ENCODE data around the gene NECTIN3.

The NECTIN3 gene

DNA sequence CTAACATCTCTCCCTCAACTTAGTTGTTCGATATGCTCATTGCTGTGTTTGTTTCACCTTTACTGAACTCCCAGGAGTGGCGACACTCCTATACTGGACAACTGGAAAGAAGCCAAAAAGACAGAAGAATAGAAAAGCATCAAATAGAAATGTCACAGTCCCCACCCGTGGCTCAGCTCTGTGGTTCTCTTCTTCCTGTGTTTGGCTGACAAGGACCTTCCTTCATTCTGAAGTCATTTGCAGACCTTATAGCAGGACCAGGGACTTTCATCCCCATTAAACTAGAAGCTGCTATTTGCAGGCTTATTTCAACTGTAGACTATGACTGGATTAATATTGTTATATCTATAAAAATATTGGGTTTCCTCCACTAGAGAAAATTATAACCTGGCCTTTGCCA is 125.9 kb downstream of the NECTIN3 start:
- DNase-seq (ENCODE audit: extremely low read depth in 1 of 2, low read depth in 1 of 2): no peak

DNA sequence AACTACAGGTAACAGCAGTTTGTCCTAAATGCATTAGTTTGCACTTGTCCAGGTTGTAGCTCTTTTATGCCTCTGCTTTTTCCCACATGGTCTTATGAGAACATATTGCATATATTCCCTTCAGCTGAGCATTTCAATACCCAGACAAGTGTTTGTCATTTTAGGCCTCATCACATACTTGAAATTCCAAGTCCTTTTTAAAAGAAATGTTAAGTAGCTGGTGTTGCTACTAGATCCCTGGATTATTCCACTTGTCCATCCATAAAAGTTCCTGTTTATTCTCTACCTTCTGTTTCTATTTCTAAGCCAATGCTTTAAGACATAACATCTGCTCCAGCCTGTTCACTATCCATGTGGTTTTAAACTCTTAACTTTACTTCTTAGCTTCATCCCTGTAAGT is 128.4 kb downstream of the NECTIN3 start:
- DNase-seq (ENCODE audit: extremely low read depth in 1 of 2, low read depth in 1 of 2): no peak

DNA sequence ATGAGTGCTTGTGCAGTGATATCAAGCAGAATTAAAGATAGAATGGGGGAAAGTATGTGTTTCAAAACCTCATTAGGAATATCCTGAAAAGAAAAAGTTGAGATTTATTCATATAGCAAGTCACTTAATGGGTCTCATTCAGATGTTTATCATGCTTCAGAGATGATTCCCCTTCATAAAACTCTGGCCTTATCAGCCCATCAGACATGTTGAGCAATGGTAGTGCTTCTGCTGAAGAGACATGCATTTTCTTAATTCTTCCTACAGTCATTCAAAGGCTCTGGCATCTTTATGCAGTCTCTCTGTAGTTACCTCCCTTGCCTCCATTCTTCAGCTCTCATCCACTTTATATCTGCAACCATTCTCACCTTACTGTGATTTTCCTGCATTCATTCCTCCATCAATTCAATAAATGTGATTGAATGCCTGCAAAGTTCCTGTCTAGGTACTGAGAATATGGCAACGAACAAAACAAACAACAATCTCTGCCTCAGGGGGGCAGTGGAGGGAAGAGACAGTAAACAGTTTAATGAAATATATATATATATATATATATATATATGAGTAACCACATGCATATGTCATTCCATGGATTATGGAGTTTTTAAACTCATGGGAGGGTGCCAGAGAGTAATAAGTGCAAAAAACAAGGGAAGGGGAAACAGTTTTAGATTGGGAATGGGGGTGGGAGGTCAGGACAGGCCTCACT is 138.5 kb downstream of the NECTIN3 start:
- no peak for DNase-seq (ENCODE audit: extremely low read depth in 1 of 2, low read depth in 1 of 2)

DNA sequence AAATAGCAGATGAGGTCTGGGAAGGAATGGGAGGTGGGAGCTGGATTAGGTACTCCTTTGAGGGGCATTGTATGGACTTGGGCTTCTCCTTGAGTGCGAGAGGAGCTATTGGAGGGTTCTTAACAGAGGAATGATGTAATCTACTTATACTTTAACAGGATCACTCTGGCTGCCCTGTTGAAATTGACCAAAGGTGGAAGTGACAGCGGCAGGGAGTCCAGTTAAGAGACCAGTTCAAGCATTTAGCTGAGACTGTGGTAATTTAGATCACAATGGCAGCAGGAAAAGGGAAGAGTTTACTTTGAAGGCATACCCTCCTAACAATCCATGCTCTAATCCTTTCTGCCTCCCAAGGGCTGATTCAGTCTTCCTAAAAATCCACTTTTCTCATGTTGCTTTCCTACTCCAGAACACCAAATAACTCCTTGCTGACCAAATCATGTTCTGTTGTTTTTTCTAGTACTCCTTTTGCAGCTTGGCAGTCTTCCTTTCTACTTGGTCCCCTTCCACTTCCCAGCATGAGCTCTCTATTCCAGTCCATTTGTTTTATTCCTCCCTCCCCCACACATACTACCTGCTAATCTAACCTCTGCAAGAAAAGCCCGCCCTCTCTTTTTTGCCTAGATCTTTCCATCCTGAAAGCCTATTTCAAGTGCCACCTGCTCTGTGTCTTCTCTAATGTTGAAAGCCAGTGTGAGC is 139.4 kb downstream of the NECTIN3 start:
- no peak for DNase-seq (ENCODE audit: extremely low read depth in 1 of 2, low read depth in 1 of 2)

DNA sequence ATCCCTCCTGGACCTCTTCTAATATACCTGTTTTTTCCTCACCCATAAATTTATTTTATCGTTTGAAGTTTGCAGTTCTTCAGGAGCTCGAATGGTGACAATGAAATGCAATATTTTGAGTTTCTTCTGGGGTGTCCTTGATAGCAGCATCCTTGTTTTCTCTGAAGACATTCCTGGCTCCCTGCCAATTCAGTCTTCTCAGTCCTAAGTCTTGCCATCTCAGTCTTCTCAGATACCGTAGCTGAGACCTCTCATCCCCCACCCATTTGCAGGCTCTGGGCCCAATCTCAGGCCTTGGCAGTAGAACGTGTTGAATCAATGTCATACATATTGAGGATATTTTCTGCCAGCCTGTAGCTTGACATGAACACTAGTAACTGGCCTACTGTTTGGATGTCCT is 140.9 kb downstream of the NECTIN3 start:
- no peak for DNase-seq (ENCODE audit: extremely low read depth in 1 of 2, low read depth in 1 of 2)

DNA sequence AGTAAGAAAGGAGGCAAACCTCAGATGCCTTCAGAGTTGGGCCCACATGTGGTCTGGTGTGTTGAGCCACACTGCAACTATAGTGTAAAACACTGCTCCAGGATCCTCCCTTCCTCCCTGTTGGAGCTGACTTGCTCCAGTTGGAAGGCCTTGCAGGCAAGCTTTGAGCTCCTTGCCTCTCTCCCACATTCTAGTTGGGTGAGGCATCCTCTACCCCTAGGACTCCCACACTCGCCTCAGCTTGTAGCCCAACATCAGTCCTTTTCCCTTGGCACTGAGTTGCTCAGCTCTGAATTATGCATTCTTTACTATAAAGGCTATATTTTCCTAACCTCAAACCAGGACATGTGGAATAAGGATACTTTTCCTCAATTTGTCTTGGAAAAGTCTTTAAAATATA is 143.9 kb downstream of the NECTIN3 start:
- DNase-seq (ENCODE audit: extremely low read depth in 1 of 2, low read depth in 1 of 2): no peak

DNA sequence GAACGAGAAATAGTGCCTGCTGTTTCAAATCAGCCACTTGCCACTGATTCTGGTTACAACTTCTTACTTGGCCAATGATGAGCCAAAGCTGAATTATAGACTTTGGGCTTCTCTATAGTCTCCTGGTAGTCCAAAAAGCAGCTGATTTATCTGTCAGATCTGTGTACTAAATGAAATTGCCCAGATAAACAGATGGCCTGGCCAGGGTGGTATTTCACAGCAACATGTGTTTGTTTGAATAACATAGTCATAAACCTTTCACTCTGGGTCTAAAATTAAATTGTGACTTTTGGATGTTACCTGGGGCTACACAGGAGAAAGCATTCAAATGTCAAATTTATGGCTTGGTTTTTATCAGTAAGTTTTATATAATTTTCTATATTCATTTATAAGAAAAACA is 147.0 kb downstream of the NECTIN3 start:
- no peak for DNase-seq (ENCODE audit: extremely low read depth in 1 of 2, low read depth in 1 of 2)

DNA sequence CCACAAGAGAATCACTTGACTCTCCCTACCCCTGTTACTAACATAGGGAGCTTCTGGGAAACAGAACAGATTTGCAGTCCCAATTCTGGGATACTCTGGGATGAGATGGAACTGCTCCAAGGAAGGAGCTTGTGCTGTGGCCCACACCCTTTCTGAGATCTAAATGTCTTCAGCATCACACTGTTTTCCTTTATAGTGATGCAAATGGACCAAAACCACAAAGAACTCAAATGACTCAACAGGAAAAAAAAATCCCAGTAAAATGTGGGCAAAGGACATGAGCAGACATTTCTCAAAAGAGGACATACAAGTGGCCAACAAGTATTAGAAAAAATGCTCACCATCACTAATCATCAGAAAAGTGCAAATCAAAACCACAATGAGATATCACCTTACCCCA is 155.6 kb downstream of the NECTIN3 start:
- no peak for DNase-seq (ENCODE audit: extremely low read depth in 1 of 2, low read depth in 1 of 2)

DNA sequence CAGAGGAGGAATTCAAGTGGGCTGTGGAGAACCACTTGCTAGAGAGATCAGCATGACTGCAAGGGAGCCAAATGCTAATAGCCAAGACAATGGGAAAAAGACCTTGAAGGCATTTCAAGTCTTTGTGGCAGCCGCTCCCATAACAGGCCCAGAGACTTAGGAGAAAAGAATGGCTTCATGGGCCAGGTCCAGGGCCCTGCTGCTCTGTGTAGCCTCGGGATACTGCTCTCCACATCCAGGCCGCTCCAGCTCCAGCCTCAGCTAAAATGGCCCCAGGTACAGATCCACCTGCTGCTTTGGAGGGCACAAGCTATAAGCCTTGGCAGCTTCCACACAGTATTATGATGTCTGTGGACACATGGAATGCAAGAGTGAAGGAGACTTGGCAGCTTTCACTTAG is 157.7 kb downstream of the NECTIN3 start:
- DNase-seq (ENCODE audit: extremely low read depth in 1 of 2, low read depth in 1 of 2): no peak

DNA sequence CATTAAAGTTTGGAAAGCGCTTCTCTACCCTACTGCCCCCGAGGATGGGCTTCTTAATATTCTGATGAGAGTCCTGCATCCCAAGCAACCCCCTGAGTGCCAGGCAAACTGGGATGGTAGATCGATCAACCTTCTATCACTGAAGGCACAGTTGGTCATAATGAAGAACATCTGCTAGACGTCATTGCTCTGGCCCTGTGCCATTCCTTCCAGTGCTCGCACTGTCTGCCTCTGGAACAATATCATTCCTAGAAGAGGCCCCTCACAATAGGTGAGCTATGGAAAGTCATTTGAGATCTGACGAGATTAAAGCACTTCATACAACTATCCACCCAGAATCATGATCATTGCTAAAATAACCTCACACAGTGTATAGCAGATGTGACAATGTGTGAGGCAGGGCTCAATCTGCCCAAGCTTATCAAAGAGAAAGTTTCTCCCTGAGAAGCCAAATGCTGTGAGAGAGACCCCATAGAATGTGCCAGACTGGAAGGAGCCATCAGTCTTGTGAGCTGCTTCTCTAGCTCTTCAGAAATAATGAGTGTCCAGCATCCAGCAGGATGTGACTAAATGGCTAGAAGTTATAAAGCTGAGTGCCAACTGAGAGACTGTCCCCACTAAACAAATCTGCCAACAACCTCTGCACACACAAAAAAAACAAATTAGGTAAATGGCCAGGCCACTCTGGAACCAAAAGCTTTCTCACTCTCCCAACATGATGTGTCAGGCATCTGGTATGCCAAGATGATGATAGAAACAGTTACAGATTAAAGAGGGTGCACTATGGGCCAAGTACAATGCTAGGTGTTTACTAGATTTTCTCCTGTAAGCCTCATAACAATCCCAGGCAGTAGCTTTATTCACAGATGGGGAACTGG is 165.5 kb downstream of the NECTIN3 start:
- no peak for DNase-seq (ENCODE audit: extremely low read depth in 1 of 2, low read depth in 1 of 2)

DNA sequence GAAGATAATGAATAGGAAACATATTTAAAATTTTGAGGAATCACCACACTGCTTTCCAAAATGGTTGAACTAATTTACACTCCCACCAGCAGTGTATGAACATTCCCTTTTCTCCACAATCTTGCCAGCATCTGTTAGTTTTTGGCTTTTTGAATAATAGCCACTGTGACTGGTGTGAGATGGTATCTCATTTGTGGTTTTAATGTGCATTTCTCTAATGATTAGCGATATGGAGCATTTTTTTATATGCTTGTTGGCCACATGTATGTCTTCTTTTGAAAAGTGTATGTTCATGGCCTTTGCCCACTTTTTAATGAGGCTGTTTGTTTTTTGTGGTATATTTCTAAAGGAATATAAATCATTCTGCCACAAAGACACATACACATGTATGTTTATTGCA is 166.3 kb downstream of the NECTIN3 start:
- no peak for DNase-seq (ENCODE audit: extremely low read depth in 1 of 2, low read depth in 1 of 2)

DNA sequence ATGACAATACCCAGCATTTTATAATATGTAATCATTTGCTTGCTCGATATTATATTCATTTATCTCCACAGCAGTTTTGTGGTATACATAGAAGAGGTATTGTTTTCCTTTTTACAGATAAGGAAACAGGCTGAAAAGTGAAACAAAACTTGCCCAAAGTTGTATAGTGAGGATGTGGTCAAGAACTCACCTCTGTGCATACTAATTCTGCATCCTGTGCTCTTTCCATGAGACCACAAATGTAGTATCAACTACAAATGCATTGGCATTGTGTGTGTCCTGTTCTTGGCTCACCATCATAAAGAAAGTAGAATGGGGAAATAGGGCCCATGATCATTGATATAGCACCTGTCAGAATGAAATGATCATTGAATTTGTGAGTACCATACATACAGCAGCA is 167.3 kb downstream of the NECTIN3 start:
- DNase-seq (ENCODE audit: extremely low read depth in 1 of 2, low read depth in 1 of 2): no peak

DNA sequence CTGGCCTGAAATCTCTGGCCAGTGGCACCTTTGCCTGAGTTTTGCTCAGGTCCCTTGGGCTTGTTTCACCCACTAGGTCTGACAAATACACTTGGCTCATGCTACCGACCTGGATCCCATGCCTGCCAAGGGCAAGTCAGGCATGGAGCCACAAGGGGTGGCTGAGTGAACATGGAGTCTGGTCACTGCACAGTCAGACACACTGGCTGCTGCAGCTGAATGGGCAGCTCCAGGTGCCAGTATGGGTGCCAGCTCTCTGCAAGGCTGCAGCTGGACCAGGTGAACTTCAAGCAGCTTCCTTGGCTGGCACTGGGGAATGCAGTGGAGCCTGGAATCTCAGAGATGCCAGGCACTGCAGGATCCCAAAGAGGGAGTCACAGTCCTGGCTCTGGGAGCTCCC is 170.3 kb downstream of the NECTIN3 start:
- DNase-seq (ENCODE audit: extremely low read depth in 1 of 2, low read depth in 1 of 2): no peak
